GM19397 (cell line): ENCODE results near the gene HGS.

Experiments
- ATAC-seq: cut with Tn5 transposase; IDR thresholded peaks from one replicate; pipeline ENCODE4 v1.9.1; 2021; ENCODE audit warnings: mild to moderate bottlenecking, moderate library complexity; ENCODE audit not compliant: unreplicated experiment

HGS gene

GRCh38 chr17:81740395-81740961 is 56.7 kb downstream of the HGS start:
- no peak for ATAC-seq

- ATAC-seq: no peak
These were observed 57.3 kb downstream of the HGS start for GRCh38 chr17:81741049-81741593.

DNA sequence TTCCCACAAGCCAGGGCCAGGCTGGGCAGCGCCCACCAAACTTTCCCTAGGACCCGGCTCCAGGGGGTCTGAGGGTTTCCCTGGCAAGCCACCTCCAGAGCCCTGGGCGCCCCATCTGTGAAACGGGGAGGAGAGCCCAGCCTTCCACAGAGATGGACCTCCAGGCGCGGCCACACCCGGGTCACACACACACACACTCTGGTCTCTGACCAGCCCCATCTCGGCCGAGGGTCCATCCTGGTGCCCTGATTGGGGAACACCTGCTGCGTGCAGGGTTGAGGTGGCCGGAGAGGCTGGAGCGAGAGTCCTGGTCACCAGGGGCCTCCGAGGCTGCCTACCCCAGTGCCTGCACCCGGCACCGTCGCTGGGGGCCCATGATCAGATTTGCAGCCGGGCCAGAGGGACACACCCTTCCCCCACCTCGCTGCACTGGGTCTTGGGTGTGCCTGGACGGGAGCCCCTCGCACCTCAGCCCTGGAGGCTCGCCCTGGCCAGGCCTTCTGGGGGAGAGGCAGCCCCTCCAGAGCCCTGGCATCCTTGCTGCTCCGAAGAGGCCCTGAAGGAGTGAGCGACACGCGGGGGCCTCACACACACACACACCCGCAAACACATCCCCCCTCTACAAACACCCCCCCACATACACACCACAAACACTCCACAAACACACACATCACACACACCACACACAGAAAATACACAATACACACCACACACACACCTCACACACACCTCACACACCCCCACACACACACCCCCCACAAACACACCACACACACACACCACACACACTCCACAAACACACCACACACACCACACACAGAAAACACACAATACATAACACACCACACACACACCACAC is 58.0 kb downstream of the HGS start:
- ATAC-seq: no peak
